Astrocyte of the spinal cord (primary cell): ENCODE measurements around the gene SLC51B.
"Not testable (repeated sequence)": the region's sequence is repeated elsewhere in the genome, so short reads cannot be mapped to it uniquely, and the experiment has no call there.

ENCODE experiments used
- DNase-seq: peaks from one replicate; pipeline ENCODE4 v3.0.0; 2011; ENCODE audit warnings: low read depth, low spot score
- H3K4me3 ChIP-seq: 2 replicates; pipeline ENCODE4 v1.5.1; 2011; ENCODE audit warnings: low read depth, mild to moderate bottlenecking, low read length, moderate library complexity
- in situ Hi-C: cut with HindIII; loops from 2 replicates; pipeline ENCODE4 v1.10.0; 2017; ENCODE audit warnings: low sequenced_read_pairs
- TF ChIP-seq, protein P1 (sequence below): IDR thresholded peaks from 2 replicates; pipeline ENCODE4 v1.5.1; 2012; ENCODE audit warnings: low read depth, mild to moderate bottlenecking, low read length, inconsistent platforms

SLC51B gene

DNA sequence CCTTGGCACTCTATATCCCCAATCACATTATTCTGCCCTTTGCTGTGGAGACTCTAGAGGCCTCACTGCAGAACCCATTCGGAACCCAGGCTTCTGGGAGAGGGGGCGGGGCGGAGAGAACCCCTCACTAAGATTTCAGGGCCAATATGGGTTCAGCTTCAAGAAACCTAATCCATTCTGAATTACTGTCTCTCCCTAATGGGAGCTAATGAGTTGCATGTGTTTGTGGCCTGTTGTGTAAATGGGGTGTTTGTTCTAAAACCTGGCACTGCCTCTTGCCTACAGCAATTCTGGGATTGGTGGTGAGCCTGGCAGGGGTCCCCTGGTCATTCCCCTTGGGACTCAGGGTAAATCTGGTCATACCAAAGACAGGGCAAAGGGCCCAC is 23.2 kb downstream of the SLC51B start:
- in situ Hi-C loops = no loop called here
- TF ChIP-seq, protein P1, sequence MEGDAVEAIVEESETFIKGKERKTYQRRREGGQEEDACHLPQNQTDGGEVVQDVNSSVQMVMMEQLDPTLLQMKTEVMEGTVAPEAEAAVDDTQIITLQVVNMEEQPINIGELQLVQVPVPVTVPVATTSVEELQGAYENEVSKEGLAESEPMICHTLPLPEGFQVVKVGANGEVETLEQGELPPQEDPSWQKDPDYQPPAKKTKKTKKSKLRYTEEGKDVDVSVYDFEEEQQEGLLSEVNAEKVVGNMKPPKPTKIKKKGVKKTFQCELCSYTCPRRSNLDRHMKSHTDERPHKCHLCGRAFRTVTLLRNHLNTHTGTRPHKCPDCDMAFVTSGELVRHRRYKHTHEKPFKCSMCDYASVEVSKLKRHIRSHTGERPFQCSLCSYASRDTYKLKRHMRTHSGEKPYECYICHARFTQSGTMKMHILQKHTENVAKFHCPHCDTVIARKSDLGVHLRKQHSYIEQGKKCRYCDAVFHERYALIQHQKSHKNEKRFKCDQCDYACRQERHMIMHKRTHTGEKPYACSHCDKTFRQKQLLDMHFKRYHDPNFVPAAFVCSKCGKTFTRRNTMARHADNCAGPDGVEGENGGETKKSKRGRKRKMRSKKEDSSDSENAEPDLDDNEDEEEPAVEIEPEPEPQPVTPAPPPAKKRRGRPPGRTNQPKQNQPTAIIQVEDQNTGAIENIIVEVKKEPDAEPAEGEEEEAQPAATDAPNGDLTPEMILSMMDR = no peak
- no peak for DNase-seq
- H3K4me3 ChIP-seq = no peak overlapping the region

DNA sequence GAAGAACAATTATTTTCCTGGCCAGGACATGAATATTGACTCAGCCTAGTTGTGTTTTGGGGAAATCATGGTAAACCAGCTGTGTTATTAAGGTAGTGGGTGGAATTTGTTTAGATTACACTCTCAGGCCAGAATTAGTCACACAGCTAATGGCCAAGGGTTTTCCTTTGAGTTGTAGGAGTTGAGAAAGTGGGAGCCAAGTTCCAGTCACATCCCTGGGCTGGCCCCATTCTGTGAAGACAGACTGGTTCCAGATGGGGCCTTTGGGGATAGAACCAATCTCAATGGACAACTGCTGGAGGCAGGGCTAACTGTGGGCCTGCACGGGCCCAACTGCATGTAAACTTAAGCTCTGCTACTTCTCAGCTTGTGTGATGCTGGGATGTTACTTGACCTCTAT is 24.0 kb downstream of the SLC51B start:
- in situ Hi-C loops = no loop called here
- DNase-seq = peak; percentile 82
- no peak overlapping the region for H3K4me3 ChIP-seq
- TF ChIP-seq, protein P1 = no peak

DNA sequence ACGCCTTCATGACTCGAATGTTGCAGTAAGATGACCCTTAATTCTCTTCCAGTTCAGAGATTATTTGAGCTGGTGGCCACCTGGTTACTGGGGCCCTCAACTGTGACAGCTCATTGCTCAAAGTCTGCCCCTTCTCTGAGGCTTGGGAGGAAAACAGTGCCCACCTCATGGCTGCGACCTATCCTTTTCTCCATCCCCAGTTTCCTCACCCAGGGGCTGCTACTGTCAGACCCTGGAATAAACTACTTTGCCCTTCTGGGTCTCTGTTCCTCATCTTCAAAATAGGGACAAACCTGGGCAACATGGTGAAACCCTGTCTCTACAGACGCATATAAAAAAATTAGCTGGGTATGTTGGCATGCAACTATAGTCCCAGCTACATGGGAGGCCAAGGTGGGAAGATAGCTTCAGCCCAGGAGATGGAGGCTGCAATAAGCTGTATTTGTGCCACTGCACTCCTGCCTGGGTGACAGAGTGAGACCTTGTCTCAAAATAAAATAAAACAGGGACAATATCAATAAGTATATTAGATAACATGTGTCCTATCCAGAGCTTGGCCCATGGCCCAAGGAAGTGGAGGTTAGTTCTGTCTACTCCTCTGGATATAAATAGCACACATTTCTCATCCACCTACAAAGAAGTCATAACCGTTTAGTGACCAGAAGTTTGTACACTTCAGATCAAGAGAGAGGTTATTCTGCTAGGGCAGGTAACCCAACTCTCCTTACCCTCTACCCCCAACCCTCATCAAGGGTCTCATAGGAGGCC is 24.8 kb downstream of the SLC51B start:
- TF ChIP-seq, protein P1 = no peak
- DNase-seq = no peak
- in situ Hi-C loops = no loop called here
- H3K4me3 ChIP-seq = no peak overlapping the region

DNA sequence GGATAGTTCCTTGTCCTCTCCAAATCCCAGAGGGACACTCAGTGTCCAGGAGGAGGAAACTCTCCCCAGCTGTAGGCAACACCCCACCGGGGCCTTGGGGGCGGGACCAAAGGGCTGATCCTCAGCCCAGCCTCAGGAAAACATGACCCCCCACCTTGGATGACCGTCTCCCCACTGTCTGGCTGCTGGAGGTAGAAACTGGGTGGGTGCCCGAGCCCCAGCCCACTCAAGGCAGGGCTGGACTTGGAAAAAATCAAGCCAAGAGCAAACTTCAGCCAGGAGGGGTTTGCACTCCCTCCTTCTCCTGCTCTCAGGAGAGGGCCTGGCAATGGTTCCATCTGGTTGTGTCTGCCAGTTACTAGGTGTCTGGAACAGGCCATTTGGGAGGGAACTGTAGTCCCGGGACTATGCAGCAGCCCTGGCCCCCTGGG is 26.2 kb downstream of the SLC51B start:
- no peak for DNase-seq
- in situ Hi-C loops = no loop called here
- no peak overlapping the region for H3K4me3 ChIP-seq
- TF ChIP-seq, protein P1 = no peak

DNA sequence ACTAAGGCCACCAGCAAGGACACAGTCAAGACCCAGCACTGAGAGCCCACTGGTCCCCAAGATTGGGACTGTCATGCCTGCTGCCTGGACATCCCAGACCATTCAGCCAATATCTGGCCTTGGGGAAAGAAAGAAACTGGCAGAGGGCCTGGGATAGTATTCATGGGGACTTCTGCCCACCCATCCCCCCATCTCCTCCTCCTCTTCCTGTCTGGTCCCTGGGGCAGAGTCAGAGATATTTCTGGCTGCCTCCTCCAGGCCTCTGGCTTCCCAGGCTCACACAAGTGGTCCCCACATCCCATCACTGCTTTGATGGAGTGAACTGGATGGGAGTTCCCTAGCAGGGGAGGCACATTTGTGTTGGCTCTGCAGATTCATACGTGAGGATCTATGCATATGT is 26.8 kb downstream of the SLC51B start:
- H3K4me3 ChIP-seq = no peak overlapping the region
- TF ChIP-seq, protein P1 = no peak
- in situ Hi-C loops = no loop called here
- DNase-seq = no peak

DNA sequence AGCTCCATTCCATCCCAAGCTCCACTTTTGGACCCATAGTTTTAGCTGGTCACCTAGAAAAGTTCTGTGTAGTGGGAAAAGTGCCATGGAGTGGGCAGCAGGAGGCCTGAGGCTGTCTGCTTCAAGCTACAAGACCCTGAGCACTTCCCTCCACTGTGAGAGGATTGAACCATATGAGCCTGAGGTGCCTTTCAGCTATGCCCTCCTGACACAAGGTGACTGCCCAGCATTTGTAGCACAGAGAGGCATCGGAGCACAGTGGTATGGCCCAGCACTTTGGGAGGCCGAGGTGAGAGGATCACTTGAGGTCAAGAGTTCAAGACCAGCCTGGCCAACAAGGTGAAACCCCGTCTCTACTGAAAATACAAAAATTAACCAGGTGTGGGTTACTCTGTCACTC is 27.4 kb downstream of the SLC51B start:
- H3K4me3 ChIP-seq = no peak overlapping the region
- in situ Hi-C loops = no loop called here
- DNase-seq = no peak
- TF ChIP-seq, protein P1 = no peak

DNA sequence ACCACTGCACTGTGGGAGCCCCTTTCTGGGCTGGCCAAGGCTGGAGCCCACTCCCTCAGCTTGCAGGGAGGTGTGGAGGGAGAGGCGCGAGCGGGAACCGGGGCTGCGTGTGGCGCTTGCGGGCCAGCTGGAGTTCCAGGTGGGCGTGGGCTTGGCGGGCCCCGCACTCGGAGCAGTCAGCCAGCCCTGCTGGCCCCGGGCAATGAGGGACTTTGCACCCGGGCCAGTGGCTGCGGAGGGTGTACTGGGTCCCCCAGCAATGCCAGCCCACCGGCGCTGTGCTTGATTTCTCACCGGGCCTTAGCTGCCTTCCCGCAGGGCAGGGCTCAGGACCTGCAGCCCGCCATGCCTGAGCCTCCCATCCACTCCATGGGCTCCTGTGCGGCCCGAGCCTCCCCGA is 29.8 kb downstream of the SLC51B start:
- in situ Hi-C loops, H3K4me3 ChIP-seq, DNase-seq: not testable (repeated sequence)

DNA sequence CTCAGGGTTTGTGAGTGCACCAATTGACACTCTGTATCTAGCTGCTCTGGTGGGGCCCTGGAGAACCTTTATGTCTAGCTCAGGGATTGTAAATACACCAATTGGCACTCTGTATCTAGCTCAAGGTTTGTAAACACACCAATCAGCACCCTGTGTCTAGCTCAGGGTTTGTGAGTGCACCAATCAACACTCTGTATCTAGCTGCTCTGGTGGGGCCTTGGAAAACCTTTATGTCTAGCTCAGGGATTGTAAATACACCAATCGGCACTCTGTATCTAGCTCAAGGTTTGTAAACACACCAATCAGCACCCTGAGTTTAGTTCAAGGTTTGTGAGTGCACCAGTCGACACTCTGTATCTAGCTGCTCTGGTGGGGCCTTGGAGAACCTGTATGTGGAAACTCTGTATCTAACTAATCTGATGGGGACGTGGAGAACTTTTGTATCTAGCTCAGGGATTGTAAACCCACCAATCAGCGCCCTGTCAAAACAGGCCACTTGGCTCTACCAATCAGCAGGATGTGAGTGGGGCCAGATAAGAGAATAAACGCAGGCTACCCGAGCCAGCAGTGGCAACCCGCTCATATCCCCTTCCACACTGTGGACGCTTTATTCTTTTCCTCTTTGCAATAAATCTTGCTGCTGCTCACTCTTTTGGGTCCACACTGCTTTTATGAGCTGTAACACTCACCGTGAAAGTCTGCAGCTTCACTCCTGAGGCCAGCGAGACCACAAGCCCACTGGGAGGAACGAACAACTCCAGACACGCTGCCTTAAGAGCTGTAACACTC is 30.6 kb downstream of the SLC51B start:
- H3K4me3 ChIP-seq, DNase-seq, in situ Hi-C loops: not testable (repeated sequence)
